ENCODE data around the gene LRFN3.

DNA sequence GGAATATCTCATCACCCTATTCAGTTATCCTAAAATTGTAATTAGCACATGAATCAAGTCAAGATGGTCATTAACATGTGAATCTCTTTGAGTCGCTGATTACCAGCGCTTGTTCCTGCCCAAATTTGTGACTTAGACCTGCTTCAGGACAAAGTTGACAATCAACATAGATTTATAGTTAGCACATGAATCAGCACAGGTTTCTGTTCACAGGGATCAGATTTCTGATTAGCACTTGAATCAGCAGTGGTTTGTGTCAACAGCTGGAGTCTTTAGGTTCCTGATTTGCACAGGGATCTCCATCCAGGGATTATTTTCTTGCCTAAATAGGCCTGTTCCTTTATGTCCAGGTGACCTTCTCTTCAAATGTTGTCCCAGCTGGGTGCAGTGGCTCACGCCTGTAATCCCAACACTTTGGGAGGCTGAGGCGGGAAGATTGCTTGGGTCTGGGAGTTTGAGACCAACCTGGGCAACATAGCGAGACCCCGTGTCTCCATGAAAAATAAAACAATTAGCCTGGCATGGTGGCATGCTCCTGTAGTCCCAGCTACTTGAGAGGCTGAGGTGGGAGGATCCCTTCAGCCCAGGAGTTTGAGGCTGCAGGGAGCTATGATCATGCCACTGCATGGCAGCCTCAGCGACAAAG is 3.8 kb upstream of the LRFN3 start:
- TF ChIP-seq, protein P1, sequence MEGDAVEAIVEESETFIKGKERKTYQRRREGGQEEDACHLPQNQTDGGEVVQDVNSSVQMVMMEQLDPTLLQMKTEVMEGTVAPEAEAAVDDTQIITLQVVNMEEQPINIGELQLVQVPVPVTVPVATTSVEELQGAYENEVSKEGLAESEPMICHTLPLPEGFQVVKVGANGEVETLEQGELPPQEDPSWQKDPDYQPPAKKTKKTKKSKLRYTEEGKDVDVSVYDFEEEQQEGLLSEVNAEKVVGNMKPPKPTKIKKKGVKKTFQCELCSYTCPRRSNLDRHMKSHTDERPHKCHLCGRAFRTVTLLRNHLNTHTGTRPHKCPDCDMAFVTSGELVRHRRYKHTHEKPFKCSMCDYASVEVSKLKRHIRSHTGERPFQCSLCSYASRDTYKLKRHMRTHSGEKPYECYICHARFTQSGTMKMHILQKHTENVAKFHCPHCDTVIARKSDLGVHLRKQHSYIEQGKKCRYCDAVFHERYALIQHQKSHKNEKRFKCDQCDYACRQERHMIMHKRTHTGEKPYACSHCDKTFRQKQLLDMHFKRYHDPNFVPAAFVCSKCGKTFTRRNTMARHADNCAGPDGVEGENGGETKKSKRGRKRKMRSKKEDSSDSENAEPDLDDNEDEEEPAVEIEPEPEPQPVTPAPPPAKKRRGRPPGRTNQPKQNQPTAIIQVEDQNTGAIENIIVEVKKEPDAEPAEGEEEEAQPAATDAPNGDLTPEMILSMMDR (IDR thresholded peaks at IDR 0.05; ENCODE audit: low read depth, low read length) = no peak
- TF ChIP-seq EZH2phosphoT487 (IDR thresholded peaks at IDR 0.05; ENCODE audit: low read depth) = no peak
